Hepatocyte (in vitro differentiated cells): ENCODE measurements around the gene MARCHF3.

Source experiments
- CTCF ChIP-seq: fragments of 200-600 bp; sonication (generic); IDR thresholded peaks from 2 replicates; pipeline ENCODE4 v1.5.1; 2016; ENCODE audit warnings: antibody characterized with exemption, mild to moderate bottlenecking; ENCODE audit not compliant: poor library complexity
- EZH2 ChIP-seq: fragments of 200-600 bp; sonication (generic); IDR thresholded peaks from 2 replicates; pipeline ENCODE4 v1.6.1; 2016; ENCODE audit warnings: antibody characterized with exemption, mild to moderate bottlenecking, borderline replicate concordance
- EZH2phosphoT487 ChIP-seq: fragments of 200-600 bp; sonication (generic); IDR thresholded peaks from one replicate; pipeline ENCODE4 v1.6.1; 2018; ENCODE audit warnings: antibody characterized with exemption, mild to moderate bottlenecking, low read depth, moderate library complexity; ENCODE audit not compliant: unreplicated experiment, severe bottlenecking

DNA sequence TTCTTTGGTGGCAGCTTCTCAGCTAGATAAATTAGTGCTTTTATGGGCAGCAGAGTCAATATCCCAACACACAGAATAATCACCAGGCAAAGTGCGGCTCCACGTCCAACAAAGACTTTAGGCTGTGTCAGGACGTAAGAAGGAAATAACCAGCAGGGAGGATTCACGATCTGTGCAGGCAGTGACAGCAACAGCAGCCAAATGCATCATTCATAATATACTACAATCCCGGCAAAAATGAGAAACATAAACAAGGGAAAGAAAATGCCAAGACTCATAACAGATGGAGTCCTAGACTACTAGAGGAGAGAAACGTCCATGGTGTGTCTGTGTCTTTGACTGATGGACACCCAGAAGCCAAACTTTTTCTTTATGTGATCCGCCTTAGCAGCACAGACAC, 152.8 kb downstream of the MARCHF3 start:
- TF ChIP-seq CTCF (no peak), EZH2 (no peak), EZH2phosphoT487 (no peak)
